Thyroid gland (tissue), 4 donors: ENCODE measurements around the gene FADS6.

Experiments
- POLR2A ChIP-seq, 2 donors: fragments of 450-650 bp; IDR thresholded peaks; one replicate each; pipeline ENCODE4 v1.6.1; 2017; ENCODE audit warnings: antibody characterized with exemption in 2 of 2, mild to moderate bottlenecking in 2 of 2, moderate library complexity in 1 of 2
- TF ChIP-seq, protein P1 (sequence below), 6 experiments: fragments of 200-600 bp in 3 of 6; fragments of 450-650 bp in 3 of 6; sonication (generic) in 3 of 6; IDR thresholded peaks; one replicate each; pipeline ENCODE4 v1.5.1; 2016 to 2019; ENCODE audit warnings: antibody characterized with exemption in 6 of 6, mild to moderate bottlenecking in 2 of 6, inconsistent platforms in 1 of 6, moderate library complexity in 1 of 6

DNA sequence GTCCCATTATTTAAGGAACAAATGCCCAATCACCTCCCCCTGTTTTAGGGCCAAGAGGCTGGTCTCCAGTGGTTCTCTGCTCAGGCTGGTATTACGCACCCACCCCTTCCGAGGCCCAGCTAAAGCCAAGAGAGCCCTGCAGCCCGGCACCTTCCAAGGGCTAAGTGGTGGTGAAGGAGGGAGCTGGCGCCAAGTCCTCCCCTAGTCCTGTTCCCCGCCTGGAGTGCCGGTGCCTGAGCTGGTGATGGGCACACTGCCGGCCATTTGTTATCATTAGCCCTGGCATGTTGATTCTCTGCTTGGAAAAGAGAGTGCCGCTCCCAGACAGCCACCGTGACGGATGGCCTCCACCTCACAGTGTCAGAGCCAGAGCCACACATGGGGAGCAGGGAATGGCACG is 65.6 kb downstream of the FADS6 start:
- TF ChIP-seq, protein P1, sequence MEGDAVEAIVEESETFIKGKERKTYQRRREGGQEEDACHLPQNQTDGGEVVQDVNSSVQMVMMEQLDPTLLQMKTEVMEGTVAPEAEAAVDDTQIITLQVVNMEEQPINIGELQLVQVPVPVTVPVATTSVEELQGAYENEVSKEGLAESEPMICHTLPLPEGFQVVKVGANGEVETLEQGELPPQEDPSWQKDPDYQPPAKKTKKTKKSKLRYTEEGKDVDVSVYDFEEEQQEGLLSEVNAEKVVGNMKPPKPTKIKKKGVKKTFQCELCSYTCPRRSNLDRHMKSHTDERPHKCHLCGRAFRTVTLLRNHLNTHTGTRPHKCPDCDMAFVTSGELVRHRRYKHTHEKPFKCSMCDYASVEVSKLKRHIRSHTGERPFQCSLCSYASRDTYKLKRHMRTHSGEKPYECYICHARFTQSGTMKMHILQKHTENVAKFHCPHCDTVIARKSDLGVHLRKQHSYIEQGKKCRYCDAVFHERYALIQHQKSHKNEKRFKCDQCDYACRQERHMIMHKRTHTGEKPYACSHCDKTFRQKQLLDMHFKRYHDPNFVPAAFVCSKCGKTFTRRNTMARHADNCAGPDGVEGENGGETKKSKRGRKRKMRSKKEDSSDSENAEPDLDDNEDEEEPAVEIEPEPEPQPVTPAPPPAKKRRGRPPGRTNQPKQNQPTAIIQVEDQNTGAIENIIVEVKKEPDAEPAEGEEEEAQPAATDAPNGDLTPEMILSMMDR (IDR thresholded peaks at IDR 0.05) = no peak
- TF ChIP-seq POLR2A (IDR thresholded peaks at IDR 0.05) = peak in 1 of 2 donors; percentile 19
